Ishikawa (cell line): ENCODE results near the gene PLA2G4E.

Source experiments
- CREB1 ChIP-seq: IDR thresholded peaks from 2 replicates; pipeline ENCODE4 v1.6.1; 2012; ENCODE audit warnings: low read depth
- MAX ChIP-seq: IDR thresholded peaks from 2 replicates; pipeline ENCODE4 v1.6.1; 2012
- REST ChIP-seq: IDR thresholded peaks from 2 replicates; pipeline ENCODE4 v1.6.1; 2012; ENCODE audit warnings: low read depth, mild to moderate bottlenecking
- TCF12 ChIP-seq: IDR thresholded peaks from 2 replicates; pipeline ENCODE4 v1.6.1; 2012; ENCODE audit warnings: low read depth
- TEAD4 ChIP-seq: IDR thresholded peaks from 2 replicates; pipeline ENCODE4 v1.6.1; 2012
- USF1 ChIP-seq: IDR thresholded peaks from 2 replicates; pipeline ENCODE4 v1.6.1; 2012
- YY1 ChIP-seq: IDR thresholded peaks from 2 replicates; pipeline ENCODE4 v1.6.1; 2012; ENCODE audit warnings: low read depth

- TF ChIP-seq TEAD4 (no peak), CREB1 (no peak), REST (no peak), YY1 (no peak), MAX (no peak), TCF12 (no peak), USF1 (no peak)
These were observed 62.8 kb downstream of the PLA2G4E start for GRCh38 chr15:41958002-41958420.
